ENCODE measurements around the gene STX8. TPM values are rescaled to one million over a fixed set of nuclear protein-coding genes. Genes with fewer than 3 reads are reported as not detected.
"Not testable (repeated sequence)": the region's sequence is repeated elsewhere in the genome, so short reads cannot be mapped to it uniquely, and the experiment has no call there.

The STX8 gene
- total RNA-seq, 1 donor: 77.5 TPM

DNA sequence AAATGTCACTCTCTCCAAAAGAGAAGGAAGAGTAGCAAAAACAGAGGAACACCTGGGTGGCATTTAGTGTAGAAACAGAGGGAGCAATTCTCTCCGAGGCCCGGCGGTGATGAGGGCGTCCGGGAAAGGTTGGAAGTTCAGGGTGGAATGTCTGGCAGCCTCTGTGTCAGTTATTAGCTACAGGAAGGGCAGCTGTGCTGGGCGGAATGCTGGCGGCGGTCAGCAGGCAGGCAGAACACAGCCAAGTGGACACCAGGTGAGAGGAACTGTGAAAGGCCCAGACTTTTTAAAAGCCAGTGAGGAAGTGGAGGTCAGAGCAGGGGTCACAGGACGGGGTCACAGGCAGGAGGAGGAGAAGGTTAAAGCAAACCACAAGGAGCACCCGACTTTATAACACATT is 316.2 kb downstream of the STX8 start:
- no peak for DNase-seq (ENCODE audit: low read depth)
- TF ChIP-seq, protein P1, sequence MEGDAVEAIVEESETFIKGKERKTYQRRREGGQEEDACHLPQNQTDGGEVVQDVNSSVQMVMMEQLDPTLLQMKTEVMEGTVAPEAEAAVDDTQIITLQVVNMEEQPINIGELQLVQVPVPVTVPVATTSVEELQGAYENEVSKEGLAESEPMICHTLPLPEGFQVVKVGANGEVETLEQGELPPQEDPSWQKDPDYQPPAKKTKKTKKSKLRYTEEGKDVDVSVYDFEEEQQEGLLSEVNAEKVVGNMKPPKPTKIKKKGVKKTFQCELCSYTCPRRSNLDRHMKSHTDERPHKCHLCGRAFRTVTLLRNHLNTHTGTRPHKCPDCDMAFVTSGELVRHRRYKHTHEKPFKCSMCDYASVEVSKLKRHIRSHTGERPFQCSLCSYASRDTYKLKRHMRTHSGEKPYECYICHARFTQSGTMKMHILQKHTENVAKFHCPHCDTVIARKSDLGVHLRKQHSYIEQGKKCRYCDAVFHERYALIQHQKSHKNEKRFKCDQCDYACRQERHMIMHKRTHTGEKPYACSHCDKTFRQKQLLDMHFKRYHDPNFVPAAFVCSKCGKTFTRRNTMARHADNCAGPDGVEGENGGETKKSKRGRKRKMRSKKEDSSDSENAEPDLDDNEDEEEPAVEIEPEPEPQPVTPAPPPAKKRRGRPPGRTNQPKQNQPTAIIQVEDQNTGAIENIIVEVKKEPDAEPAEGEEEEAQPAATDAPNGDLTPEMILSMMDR (IDR thresholded peaks at IDR 0.05; ENCODE audit: insufficient read depth, low read length): no peak

DNA sequence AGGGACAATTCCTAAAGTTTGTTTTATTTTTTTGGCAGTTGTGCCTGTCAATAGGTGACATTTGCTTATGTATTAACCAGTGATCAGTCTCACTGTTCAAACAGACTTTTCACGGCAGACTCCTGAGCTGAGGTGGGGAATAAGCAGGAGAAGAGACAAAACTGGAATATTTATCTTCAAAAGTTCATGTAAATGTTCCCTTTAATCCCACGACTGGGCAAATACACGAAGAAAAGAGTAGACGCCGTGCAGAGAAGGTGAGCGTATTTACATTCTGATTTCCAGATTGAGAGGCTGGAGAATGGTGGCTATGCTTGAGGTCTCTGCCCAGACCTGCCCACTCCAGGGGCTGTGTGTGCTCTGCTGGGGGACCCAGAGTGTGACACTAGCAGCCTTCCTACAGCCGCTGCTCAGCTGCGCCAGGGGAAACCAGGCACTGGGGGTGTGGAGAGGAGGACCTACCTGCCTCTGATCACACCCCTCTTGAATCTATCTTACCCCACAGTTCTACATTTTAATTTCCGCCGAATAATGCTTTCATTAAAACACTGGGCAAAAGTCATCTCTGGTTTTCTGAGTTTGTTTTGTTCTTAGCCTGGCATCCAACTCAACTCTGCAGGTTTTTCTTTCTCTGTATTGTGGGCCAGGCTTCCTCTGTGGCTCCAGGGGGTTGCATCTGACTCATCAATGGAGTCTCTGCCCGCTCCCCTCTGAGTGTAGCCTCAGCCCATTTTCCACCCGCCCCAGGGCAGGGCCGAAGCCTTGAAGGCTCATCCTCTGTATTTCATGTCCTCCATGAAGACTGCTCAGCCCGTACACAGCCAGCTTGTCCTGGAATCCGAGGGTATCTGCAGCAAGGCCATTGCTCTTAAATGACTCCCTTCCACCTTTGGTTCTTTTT is 317.3 kb downstream of the STX8 start:
- no peak for DNase-seq (ENCODE audit: low read depth)
- TF ChIP-seq, protein P1 (IDR thresholded peaks at IDR 0.05; ENCODE audit: insufficient read depth, low read length): no peak
- H3K4me3 ChIP-seq (ENCODE audit: low read depth, low read length): no peak overlapping the region

More for the DNA sequence above, 316.2 kb downstream of the STX8 start:
- H3K4me3 ChIP-seq (ENCODE audit: low read depth, low read length): no peak overlapping the region

DNA sequence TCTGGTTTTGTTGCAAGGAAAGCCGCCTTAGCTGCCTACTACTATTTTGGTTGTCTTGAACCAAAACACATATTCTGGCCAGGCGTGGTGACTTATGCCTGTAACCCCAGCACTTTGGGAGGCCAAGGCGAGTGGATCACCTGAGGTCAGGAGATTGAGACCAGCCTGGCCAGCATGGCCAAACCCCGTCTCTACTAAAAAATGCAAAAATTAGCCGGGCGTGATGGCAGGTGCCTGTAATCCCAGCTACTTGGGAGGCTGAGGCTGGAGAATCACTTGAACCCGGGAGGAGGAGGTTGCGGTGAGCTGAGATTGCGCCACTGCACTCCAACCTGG is 318.0 kb downstream of the STX8 start:
- DNase-seq (ENCODE audit: low read depth); H3K4me3 ChIP-seq (ENCODE audit: low read depth, low read length): not testable (repeated sequence)

DNA sequence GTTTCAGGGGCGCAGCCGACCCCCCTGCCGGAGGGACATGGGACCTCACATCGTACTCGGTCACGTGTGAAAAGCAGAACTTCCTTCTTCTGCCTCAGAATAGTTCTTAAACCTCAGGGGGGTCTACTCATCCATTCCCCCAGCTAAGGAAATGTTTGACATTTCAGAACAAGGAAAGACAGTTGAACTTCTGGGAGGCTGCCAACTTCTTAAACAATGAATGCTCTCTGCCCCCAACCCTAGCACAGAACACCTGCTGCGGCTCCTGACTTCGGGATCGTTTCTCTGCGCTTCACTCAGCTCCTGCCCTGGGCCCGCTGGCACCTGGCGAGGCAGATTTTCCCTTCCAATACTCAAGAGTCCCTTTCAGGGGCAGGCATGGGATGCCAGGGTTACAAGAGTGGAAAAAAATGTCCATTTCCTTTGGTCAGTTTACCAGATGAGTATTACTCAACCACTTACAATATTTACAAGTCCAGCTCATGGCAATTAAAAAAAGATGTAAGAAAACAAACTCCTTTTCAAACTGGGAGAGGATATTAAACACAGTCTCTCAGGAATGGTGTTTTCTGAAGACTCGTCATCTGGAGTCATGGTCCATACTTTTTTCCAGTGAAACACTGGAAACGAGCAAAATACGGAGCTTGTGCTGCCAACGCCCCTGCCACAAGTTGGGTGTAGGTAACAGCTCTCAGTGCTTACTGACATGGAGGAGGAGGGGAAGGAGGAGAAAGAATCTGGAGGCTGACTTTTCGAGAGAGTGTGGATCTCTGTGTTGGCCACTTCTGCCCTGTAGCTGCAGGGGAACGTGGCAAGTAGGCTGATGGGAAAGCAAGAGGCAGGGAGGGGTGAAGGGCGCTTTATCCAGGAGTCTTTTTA is 318.6 kb downstream of the STX8 start:
- TF ChIP-seq, protein P1 (IDR thresholded peaks at IDR 0.05; ENCODE audit: insufficient read depth, low read length): no peak
- H3K4me3 ChIP-seq (ENCODE audit: low read depth, low read length): no peak overlapping the region
- no peak for DNase-seq (ENCODE audit: low read depth)

DNA sequence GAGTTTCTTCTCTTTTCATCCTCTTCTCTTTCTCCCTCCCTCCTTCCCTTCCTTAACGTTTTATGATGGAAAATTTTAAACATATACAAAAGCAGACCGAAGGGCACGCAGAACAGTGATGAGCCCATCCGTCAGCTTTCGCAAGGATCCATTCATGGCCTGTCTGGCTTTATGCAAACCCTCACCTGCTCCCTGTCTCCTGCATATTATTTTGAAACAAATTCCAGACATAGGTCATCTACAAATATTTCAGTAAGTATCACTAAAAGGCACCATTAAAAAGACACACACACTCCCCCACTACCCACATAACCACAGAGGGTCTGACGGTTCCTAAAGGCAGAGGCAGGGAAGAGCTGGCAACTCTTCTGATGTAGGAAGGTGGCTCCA is 319.3 kb downstream of the STX8 start:
- H3K4me3 ChIP-seq (ENCODE audit: low read depth, low read length): no peak overlapping the region
- TF ChIP-seq, protein P1 (IDR thresholded peaks at IDR 0.05; ENCODE audit: insufficient read depth, low read length): no peak
- DNase-seq (ENCODE audit: low read depth): no peak

DNA sequence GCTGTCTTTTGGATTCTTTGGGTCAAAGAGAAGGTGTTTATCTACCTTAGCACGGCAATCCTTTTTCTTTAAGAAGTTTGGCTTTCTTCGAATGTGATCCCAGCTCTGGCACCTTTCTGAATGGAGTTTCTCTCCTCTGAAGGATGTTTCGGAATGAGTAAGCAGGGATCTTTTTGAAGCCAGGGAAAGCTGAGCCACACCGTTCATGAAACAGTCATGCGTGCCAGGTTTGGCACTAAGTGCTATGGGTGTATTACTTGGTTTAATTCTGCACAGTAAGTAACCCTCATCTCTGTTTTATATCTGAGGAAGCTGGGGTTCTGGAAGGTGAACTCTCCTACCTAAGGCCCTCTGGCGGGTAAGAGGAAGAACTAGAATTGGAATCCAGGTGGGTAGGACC is 319.8 kb downstream of the STX8 start:
- no peak for DNase-seq (ENCODE audit: low read depth)
- no peak overlapping the region for H3K4me3 ChIP-seq (ENCODE audit: low read depth, low read length)
- TF ChIP-seq, protein P1 (IDR thresholded peaks at IDR 0.05; ENCODE audit: insufficient read depth, low read length): no peak

DNA sequence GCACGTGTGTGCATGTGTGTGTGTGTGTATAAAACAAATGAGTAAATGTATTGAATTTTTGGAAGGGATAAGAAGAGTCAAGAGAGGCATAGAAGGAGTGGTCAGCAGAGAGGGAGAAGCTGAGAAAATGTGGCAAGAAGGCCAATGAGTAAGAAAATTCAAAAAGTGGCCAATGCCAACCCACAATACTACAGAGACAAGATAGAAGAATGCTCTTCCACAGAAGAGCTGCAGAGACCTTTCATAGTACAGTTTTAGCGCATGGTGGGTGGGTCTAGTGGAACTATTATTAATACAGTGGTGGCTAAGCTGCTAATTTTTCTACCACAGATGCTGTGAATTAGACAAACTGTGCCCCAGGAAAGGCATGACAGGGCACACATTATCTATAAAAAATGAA is 320.8 kb downstream of the STX8 start:
- TF ChIP-seq, protein P1 (IDR thresholded peaks at IDR 0.05; ENCODE audit: insufficient read depth, low read length): no peak
- H3K4me3 ChIP-seq (ENCODE audit: low read depth, low read length): no peak overlapping the region
- DNase-seq (ENCODE audit: low read depth): no peak
